Panc1 (cell line): ENCODE results near the gene PLCG2. TPM values are rescaled to one million over a fixed set of nuclear protein-coding genes. Genes with fewer than 3 reads are reported as not detected.

Source experiments
- ATAC-seq: fragments of 200-7000 bp; cut with Tn5 transposase; 2 replicates; pipeline ENCODE4 v1.9.1; 2020; ENCODE audit warnings: mild to moderate bottlenecking, moderate library complexity
- BruUV-seq: library from RNA; stranded (reverse); fragments of 400-500 nt; replicated peaks from 2 replicates; lab custom pipeline; 2021; lab: Mats Ljungman, UMichigan
- CTCF ChIA-PET: fragments of 300-600 bp; sonication (Branson Sonifier 250); formaldehyde crosslinking; loops from one replicate; lab custom pipeline; 2022; ENCODE audit warnings: antibody characterized with exemption; lab: Charles Lee
- POLR2A ChIA-PET: fragments of 300-600 bp; sonication (Branson Sonifier 250); formaldehyde crosslinking; loops from one replicate; lab custom pipeline; 2022; ENCODE audit warnings: antibody characterized with exemption; lab: Charles Lee
- DNase-seq: peaks from one replicate; pipeline ENCODE4 v3.0.0-alpha.2; 2010; ENCODE audit warnings: low read depth, low spot score
- H3K27ac ChIP-seq: 2 replicates; pipeline ENCODE4 v1.5.1; 2011; ENCODE audit warnings: mild to moderate bottlenecking, low read length, inconsistent platforms
- H3K27me3 ChIP-seq: fragments of 200-500 bp; sonication (Bioruptor generic); 2 replicates; pipeline ENCODE4 v1.6.0; 2014; ENCODE audit warnings: low read length, inconsistent platforms; ENCODE audit not compliant: control insufficient read depth, insufficient read depth
- H3K36me3 ChIP-seq: fragments of 200-500 bp; sonication (Bioruptor generic); 2 replicates; pipeline ENCODE4 v1.5.1; 2014; ENCODE audit warnings: inconsistent platforms, mild to moderate bottlenecking, low read length, moderate library complexity; ENCODE audit not compliant: control insufficient read depth, insufficient read depth
- H3K4me1 ChIP-seq: 2 replicates; pipeline ENCODE4 v1.5.1; 2011; ENCODE audit warnings: inconsistent platforms, mild to moderate bottlenecking, low read length, moderate library complexity; ENCODE audit not compliant: control insufficient read depth, insufficient read depth
- H3K4me3 ChIP-seq, 2 experiments: 2 replicates each; pipeline ENCODE4 v1.5.1; 2011 to 2012; ENCODE audit warnings: low read depth in 2 of 2, low read length in 2 of 2, mild to moderate bottlenecking in 2 of 2, inconsistent platforms in 1 of 2, moderate library complexity in 1 of 2
- H3K9me3 ChIP-seq: fragments of 200-500 bp; sonication (Bioruptor generic); 2 replicates; pipeline ENCODE4 v1.5.1; 2014; ENCODE audit warnings: low read depth, mild to moderate bottlenecking, inconsistent platforms, low read length, moderate library complexity; ENCODE audit not compliant: control insufficient read depth, insufficient read depth
- POLR2AphosphoS5 ChIP-seq: IDR thresholded peaks from 2 replicates; pipeline ENCODE4 v1.6.1; 2012; ENCODE audit warnings: mild to moderate bottlenecking, low read depth, low read length, moderate library complexity
- REST ChIP-seq, 2 experiments: IDR thresholded peaks; 2 replicates each; pipeline ENCODE4 v1.6.1; 2011 to 2012; ENCODE audit warnings: low read depth in 2 of 2, control low read depth in 1 of 2, low read length in 1 of 2, mild to moderate bottlenecking in 1 of 2, moderate library complexity in 1 of 2; ENCODE audit not compliant: insufficient read depth in 1 of 2
- SIN3A ChIP-seq: IDR thresholded peaks from 2 replicates; pipeline ENCODE4 v1.6.1; 2012; ENCODE audit warnings: low read depth, mild to moderate bottlenecking, low read length, moderate library complexity, borderline replicate concordance; ENCODE audit not compliant: insufficient read depth
- TCF7L2 ChIP-seq: IDR thresholded peaks from 2 replicates; pipeline ENCODE4 v1.6.1; 2011; ENCODE audit warnings: mild to moderate bottlenecking, low read depth, low read length, inconsistent platforms
- in situ Hi-C: cut with HindIII; loops from 2 replicates; pipeline ENCODE4 v1.10.0; 2016; ENCODE audit warnings: low sequenced_read_pairs, low pct_unique_long_range_greater_than_20kb
- intact Hi-C: fragments of 100-400 bp; cut with micrococcal nuclease; formaldehyde crosslinking; loops from one replicate; pipeline ENCODE4 v1.10.0; 2022; ENCODE audit not compliant: unreplicated experiment
- total RNA-seq: library from RNA; stranded (reverse); gene quantifications from one replicate; pipeline ENCODE4 v1.2.1, GENCODE V29; 2021; ENCODE audit not compliant: unreplicated experiment
- TF ChIP-seq, protein P1 (sequence below): fragments of 450-650 bp; IDR thresholded peaks from 2 replicates; pipeline ENCODE4 v1.5.1; 2017; ENCODE audit warnings: mild to moderate bottlenecking

PLCG2 gene
- total RNA-seq, 1 experiment from 2014 or later, result 10.8 TPM

DNA sequence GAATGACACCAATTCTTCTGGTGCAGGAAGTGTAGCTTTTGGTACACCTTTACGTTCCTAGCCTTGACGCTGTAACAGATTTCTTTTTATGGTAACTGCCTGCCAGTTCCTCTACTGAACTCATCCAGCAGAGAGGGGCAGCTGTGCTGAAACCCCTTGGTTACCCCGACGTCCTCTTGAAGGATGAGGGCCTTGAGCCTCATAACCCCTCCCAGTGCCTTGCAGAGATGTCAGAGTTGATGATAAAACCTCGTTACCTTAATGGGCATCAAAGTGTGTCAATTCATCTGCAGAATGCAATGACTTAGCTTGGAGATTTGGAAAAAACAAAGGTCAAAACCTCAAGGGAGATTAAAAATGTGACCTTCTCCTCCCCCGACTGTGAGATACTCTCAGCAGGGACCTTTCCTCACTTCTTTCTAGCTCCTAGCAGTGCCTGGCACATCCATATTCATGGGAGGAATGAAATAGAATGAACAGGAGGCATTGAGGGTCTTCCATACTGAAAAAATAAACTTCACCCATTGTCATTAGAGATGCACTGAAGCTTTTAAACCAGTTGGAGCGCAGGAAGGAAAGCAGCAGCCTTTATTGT, 163.0 kb downstream of the PLCG2 start:
- H3K27ac ChIP-seq, result no peak overlapping the region
- no peaks in the 10 kb centered on the region for H3K9me3 ChIP-seq
- CTCF ChIA-PET, result no interaction called here
- in situ Hi-C loops (no loop called here), intact Hi-C loops (loop anchor here (10.0 kb wide), 1 partner anchor 123 kb away; no protein-coding TSS in a partner anchor)
- BruUV-seq, result no TSS peak
- ATAC-seq, result no peak
- TF ChIP-seq, protein P1, sequence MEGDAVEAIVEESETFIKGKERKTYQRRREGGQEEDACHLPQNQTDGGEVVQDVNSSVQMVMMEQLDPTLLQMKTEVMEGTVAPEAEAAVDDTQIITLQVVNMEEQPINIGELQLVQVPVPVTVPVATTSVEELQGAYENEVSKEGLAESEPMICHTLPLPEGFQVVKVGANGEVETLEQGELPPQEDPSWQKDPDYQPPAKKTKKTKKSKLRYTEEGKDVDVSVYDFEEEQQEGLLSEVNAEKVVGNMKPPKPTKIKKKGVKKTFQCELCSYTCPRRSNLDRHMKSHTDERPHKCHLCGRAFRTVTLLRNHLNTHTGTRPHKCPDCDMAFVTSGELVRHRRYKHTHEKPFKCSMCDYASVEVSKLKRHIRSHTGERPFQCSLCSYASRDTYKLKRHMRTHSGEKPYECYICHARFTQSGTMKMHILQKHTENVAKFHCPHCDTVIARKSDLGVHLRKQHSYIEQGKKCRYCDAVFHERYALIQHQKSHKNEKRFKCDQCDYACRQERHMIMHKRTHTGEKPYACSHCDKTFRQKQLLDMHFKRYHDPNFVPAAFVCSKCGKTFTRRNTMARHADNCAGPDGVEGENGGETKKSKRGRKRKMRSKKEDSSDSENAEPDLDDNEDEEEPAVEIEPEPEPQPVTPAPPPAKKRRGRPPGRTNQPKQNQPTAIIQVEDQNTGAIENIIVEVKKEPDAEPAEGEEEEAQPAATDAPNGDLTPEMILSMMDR, result no peak
- TF ChIP-seq SIN3A, result no peak
- no peak for TF ChIP-seq POLR2AphosphoS5
- no peak for TF ChIP-seq TCF7L2
- no peak for TF ChIP-seq REST (IDR thresholded peaks at IDR 0.05; ENCODE audit: insufficient read depth in 1 of 2, low read depth in 2 of 2, low read length in 1 of 2)
- DNase-seq, result no peak
- no peaks in the 10 kb centered on the region for H3K36me3 ChIP-seq
- no peak overlapping the region for H3K4me3 ChIP-seq
- POLR2A ChIA-PET, result interaction anchor here (0.6 kb wide), 2 partner anchors 72 to 140 kb away, joined by 3 to 4 read pairs; no protein-coding TSS in a partner anchor
- no peaks in the 10 kb centered on the region for H3K27me3 ChIP-seq
- no peaks in the 10 kb centered on the region for H3K4me1 ChIP-seq

DNA sequence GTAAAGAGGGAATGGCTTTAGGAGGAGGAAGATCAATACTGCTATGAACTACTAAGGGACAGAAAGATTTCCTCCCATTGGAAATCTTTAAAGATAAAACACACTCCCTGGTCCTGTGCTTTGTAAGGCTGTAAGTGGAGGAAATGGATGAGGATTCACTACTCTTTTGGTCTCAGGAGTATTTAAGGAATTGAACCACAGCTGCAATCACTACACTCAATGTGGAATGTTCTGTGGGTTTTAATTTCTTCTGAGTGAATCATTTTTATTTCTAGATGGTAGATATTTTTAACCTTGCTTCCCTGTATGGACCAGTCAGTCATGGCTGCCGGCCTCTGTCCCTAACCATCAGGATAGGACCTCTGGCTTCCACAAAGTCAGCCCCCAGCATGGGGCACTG, 166.6 kb downstream of the PLCG2 start:
- DNase-seq, result no peak
- in situ Hi-C loops, result no loop called here
- TF ChIP-seq POLR2AphosphoS5, result no peak
- no peak for TF ChIP-seq REST (IDR thresholded peaks at IDR 0.05; ENCODE audit: insufficient read depth in 1 of 2, low read depth in 2 of 2, low read length in 1 of 2)
- TF ChIP-seq SIN3A, result no peak
- TF ChIP-seq TCF7L2, result no peak
- TF ChIP-seq, protein P1, result no peak
- Histone ChIP-seq H3K4me3 (no peak overlapping the region), H3K27me3 (no peaks in the 10 kb centered on the region), H3K4me1 (no peaks in the 10 kb centered on the region), H3K27ac (no peak overlapping the region), H3K36me3 (no peaks in the 10 kb centered on the region), H3K9me3 (no peaks in the 10 kb centered on the region)
- POLR2A ChIA-PET, result no interaction called here
- CTCF ChIA-PET, result no interaction called here
- intact Hi-C loops, result loop anchor here (10.0 kb wide), 1 partner anchor 119 kb away; no protein-coding TSS in a partner anchor
- no TSS peak for BruUV-seq
- no peak for ATAC-seq
